ENCODE data around the gene TGM3. TPM values are rescaled to one million over a fixed set of nuclear protein-coding genes. Genes with fewer than 3 reads are reported as not detected.

The TGM3 gene
- total and polyA plus RNA-seq, 2 of the 4 experiments (the other 2 are of a cell fraction), result not detected

DNA sequence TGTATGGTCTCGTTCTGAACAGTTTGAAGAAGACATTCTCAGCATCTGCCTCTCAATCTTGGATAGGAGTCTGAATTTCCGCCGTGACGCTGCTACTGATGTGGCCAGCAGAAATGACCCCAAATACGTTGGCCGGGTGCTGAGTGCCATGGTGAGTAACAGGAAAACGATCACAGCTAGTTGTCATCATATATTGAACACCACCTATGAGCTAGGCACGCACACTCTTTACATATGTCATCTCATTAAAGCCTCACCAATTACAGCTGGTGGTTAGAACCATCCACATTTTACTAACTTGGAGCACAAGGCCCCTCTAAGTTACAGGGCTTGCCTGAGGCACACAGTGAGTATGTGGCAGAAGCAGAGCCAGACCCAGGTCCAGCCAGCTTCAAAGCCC is 17.1 kb downstream of the TGM3 start:
- H3K4me1 ChIP-seq (ENCODE audit: control insufficient read depth, insufficient read depth, low read length), result no peaks in the 10 kb centered on the region
- no peak overlapping the region for H4K8ac ChIP-seq (ENCODE audit: low read depth in 2 of 2, low read length in 2 of 2)
- H3K9me1 ChIP-seq (ENCODE audit: insufficient read depth, low read length), result no peaks in the 10 kb centered on the region
- H3K27ac ChIP-seq (ENCODE audit: insufficient read depth, low read length), result no peak overlapping the region
- POLR2A ChIA-PET (ENCODE audit: unreplicated experiment), result no interaction called here
- H3K4me2 ChIP-seq (ENCODE audit: low read depth, low read length), result no peak overlapping the region
- no peak overlapping the region for H4K5ac ChIP-seq (ENCODE audit: low read depth, low read length)
- intact Hi-C loops (cut with micrococcal nuclease) (no loop called here), in situ Hi-C loops (cut with MboI; ENCODE audit: low sequenced_read_pairs) (no loop called here), dilution Hi-C loops (cut with HindIII; ENCODE audit: low sequenced_read_pairs, unreplicated experiment) (no loop called here)
- no peak for TF ChIP-seq MXI1 (IDR thresholded peaks at IDR 0.05; ENCODE audit: borderline replicate concordance, low read depth, low read length)
- no peak for TF ChIP-seq BHLHE40 (IDR thresholded peaks at IDR 0.05; ENCODE audit: low read depth, low read length)
- TF ChIP-seq, protein P1, sequence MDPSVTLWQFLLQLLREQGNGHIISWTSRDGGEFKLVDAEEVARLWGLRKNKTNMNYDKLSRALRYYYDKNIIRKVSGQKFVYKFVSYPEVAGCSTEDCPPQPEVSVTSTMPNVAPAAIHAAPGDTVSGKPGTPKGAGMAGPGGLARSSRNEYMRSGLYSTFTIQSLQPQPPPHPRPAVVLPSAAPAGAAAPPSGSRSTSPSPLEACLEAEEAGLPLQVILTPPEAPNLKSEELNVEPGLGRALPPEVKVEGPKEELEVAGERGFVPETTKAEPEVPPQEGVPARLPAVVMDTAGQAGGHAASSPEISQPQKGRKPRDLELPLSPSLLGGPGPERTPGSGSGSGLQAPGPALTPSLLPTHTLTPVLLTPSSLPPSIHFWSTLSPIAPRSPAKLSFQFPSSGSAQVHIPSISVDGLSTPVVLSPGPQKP (IDR thresholded peaks at IDR 0.05; ENCODE audit: borderline replicate concordance, low read depth, low read length), result no peak
- no peak for TF ChIP-seq MAZ (IDR thresholded peaks at IDR 0.05; ENCODE audit: borderline replicate concordance, low read depth, low read length)
- TF ChIP-seq CHD1 (IDR thresholded peaks at IDR 0.05; ENCODE audit: low read depth, low read length), result no peak
- TF ChIP-seq SMC3 (IDR thresholded peaks at IDR 0.05; ENCODE audit: low read depth, low read length), result no peak
- no peak for TF ChIP-seq POLR2A (IDR thresholded peaks at IDR 0.05; ENCODE audit: low read depth, low read length)
- H3K36me3 ChIP-seq (ENCODE audit: control insufficient read depth, insufficient read depth, low read length), result no peaks in the 10 kb centered on the region
- H2AK5ac ChIP-seq (ENCODE audit: low read depth, low read length), result no peak overlapping the region
- H2BK120ac ChIP-seq (ENCODE audit: low read depth, low read length), result no peak overlapping the region
- WGBS, 2 experiments (ENCODE audit: extremely low coverage in 2 of 2, insufficient read length in 1 of 2), result 32% methylated on average over 3 of the region's 8 CpGs; no CpG with 5 or more reads in 1 of the 2 experiments
- H4K20me1 ChIP-seq (ENCODE audit: insufficient read depth, low read length), result no peaks in the 10 kb centered on the region
- H3K79me1 ChIP-seq (ENCODE audit: low read depth in 1 of 2, low read length in 2 of 2), result no peaks in the 10 kb centered on the region
- H3K23ac ChIP-seq (ENCODE audit: low read depth, low read length), result no peak overlapping the region
- no peak for ATAC-seq (ENCODE audit: low read depth)
- CTCF ChIA-PET, result no interaction called here
- H2BK15ac ChIP-seq (ENCODE audit: low read depth, low read length), result no peak overlapping the region
- no peak overlapping the region for H3K56ac ChIP-seq (ENCODE audit: extremely low read depth, insufficient read depth, low read length)
- no peak overlapping the region for H2AFZ ChIP-seq (replicated peaks; ENCODE audit: low read length, poor library complexity)
- no TSS peak for BruUV-seq (replicated peaks)
- H4K91ac ChIP-seq (ENCODE audit: insufficient read depth, low read depth, low read length), result no peak overlapping the region
- no peaks in the 10 kb centered on the region for H3K9me3 ChIP-seq (ENCODE audit: control insufficient read depth, insufficient read depth, low read length)
- no peak overlapping the region for H3K9ac ChIP-seq (ENCODE audit: low read depth, low read length)
- H3K4me3 ChIP-seq (ENCODE audit: insufficient read depth, low read depth, low read length), result no peak overlapping the region
- H3K4ac ChIP-seq (ENCODE audit: low read depth, low read length), result no peak overlapping the region
- H2BK5ac ChIP-seq (ENCODE audit: low read depth, low read length, poor library complexity, severe bottlenecking), result no peak overlapping the region
- H3K27me3 ChIP-seq (ENCODE audit: control insufficient read depth, insufficient read depth, low read length), result no peaks in the 10 kb centered on the region
- H2BK20ac ChIP-seq (ENCODE audit: low read depth, low read length), result no peak overlapping the region
- DNase-seq, result no peak
- H3K14ac ChIP-seq (replicated peaks; ENCODE audit: low read depth, low read length), result no peak overlapping the region
- H2AK9ac ChIP-seq (replicated peaks; ENCODE audit: low read depth, low read length, poor library complexity), result peak overlapping the region; percentile 15
- H3K18ac ChIP-seq (ENCODE audit: low read depth, low read length), result no peak overlapping the region
